Measurements from ENCODE around the gene EIF2S1.
"Not testable (repeated sequence)": the region's sequence is repeated elsewhere in the genome, so short reads cannot be mapped to it uniquely, and the experiment has no call there.

EIF2S1 gene

DNA sequence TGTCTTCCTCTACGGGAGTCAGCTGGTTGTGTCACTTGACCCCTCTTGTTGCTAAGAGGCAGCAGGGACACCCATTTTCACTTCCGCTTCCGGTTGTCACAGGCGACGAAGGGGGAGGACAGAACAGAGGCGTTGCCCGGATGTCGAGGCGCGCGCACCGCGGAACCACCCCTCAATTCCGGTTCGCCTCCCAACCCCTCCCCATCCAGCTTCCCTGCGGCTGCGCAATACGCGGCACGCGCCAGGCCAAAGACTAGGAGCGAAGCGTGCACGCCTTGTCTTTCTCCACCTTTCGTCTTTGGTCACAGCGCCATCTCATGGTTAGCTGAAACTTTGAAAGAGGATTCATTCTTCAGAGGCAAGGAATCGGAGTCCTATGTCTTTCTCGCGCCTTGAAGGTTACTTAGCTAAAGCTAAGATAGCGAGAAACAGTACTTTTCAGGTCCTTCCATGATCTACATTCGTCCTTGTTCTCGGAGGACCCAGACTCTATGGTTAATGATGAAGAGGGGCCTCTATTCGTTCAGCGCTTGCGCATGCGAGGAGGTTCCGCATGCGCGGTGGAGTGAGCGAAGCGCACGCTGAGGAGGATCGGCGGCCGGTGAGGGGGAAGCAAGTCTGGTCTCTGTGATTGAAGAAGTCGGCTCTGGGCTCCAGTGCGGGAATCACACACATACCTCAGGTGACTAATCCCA lies at the start of gene EIF2S1, which contains the start of gene ATP6V1D:
Gene EIF2S1, plus strand, starts transcription at position 554 of the 695 bp plus-strand sequence. CDS start 4,440 bp downstream, outside the sequence.
Gene ATP6V1D, minus strand, starts transcription at position 30 of the 695 bp plus-strand sequence. CDS start 106 bp downstream, outside the sequence.
- peak; percentile 100 for DNase-seq

DNA sequence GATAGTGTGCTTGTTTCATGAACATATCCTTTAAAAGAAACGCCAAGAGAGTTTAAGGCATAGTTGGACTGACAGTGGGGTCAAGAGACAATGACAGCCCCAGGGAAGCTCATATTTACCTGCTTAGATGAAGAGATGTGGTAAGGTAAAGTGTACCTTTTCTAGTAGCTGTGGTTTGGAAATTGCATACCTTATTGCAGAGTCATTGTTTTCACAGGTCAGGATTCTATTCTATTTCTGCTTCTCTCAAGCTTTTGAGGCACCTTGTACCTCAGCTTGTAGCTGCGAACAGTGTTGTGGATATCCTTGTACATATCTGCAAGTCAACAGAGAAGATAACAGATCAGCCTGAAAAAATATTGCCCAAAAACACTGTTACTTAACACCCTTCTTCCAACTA lies 48.3 kb upstream of the EIF2S1 start:
- no peak for DNase-seq

- no peak for DNase-seq
Measured at GRCh38 chr14:67313153-67313552, 47.0 kb upstream of the EIF2S1 start.

DNA sequence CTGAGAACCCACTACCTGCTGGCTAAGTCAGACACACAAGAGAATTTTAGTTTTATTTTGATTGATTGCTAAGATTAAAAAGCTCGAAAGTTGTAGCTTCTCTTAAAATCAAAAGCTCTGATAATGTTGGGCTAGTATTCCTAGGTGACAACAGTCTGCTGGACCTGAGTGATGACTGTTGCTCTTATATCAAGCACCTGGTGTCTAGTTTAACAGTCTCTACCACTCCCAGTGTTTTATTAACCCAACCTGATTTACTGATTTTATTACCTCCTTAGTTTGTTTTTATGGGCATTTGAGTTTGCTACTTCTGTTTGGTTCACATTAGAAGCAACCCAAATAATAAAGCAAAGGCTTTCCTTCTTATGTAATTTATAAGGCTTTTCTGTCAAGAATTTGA lies 42.3 kb upstream of the EIF2S1 start:
- no peak for DNase-seq

GRCh38 chr14:67319142-67319541 lies 41.0 kb upstream of the EIF2S1 start:
- DNase-seq = peak; percentile 40 to 61

GRCh38 chr14:67329666-67330065 lies 30.5 kb upstream of the EIF2S1 start:
- not testable (repeated sequence) for DNase-seq

- no peak for DNase-seq
Measured at GRCh38 chr14:67331368-67332125, 28.6 kb upstream of the EIF2S1 start.

DNA sequence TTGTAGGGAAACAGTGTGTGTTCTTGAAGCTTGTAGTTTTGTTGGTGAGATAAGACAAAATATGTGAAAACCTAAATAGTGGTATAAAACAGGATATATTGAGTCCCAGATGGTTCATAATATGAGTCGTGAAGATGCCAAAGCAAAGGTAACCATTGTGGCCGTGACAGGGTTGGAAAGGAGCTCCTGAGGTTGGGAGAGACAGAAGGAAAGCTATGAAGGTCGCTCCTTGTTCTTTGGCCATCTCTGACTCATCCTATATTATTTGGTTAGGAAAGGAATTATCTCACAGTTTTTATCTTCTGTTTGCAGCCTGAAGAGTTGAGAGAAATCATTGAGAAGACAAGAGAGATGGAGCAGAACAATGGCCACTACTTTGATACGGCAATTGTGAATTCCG lies 27.7 kb upstream of the EIF2S1 start:
- no peak for DNase-seq

GRCh38 chr14:67335781-67336180 lies 24.3 kb upstream of the EIF2S1 start:
- DNase-seq = peak in 1 of 2 experiments; percentile 19

DNA sequence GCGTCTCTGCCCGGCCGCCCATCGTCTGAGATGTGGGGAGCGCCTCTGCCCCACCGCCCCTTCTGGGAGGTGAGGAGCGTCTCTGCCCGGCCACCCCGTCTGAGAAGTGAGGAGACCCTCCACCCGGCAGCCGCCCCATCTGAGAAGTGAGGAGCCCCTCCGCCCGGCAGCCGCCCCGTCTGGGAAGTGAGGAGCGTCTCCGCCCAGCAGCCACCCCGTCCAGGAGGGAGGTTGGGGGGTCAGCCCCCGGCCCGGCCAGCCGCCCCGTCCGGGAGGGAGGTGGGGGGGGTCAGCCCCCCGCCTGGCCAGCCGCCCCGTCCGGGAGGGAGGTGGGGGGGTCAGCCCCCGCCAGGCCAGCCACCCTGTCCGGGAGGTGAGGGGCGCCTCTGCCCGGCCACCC lies 18.9 kb upstream of the EIF2S1 start:
- DNase-seq = not testable (repeated sequence)

DNA sequence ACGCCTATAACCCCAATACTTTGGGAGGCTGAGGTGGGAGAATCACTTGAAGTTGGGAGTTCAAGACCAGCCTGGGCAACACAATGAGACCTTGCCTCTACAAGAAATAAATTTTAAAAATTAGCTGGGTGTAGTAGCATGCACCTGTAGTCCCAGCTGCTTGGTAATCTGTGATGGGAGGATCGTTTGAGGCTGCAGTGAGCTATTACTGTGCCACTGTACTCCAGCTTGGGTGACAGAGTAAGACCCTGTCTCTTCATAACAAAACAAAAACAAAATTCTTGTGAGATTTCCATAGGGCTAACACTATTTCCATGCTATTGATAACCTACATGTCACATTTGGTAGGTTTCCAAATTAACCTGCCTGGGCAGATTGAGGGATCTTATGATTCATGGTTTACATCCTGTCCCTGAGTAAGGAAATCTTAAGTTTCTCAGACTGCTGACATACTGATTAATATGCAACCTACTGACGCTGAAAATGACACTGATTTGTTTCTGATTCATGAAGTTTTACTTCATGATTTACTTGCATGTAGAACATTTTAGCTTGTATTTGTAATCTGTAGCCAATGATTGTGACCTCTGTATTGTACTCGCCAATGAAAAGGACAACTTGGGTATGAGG lies 16.4 kb upstream of the EIF2S1 start:
- no peak for DNase-seq

- DNase-seq = no peak
Measured at GRCh38 chr14:67345583-67345982, 14.5 kb upstream of the EIF2S1 start.

GRCh38 chr14:67352055-67352454 lies 8.1 kb upstream of the EIF2S1 start:
- no peak for DNase-seq

DNA sequence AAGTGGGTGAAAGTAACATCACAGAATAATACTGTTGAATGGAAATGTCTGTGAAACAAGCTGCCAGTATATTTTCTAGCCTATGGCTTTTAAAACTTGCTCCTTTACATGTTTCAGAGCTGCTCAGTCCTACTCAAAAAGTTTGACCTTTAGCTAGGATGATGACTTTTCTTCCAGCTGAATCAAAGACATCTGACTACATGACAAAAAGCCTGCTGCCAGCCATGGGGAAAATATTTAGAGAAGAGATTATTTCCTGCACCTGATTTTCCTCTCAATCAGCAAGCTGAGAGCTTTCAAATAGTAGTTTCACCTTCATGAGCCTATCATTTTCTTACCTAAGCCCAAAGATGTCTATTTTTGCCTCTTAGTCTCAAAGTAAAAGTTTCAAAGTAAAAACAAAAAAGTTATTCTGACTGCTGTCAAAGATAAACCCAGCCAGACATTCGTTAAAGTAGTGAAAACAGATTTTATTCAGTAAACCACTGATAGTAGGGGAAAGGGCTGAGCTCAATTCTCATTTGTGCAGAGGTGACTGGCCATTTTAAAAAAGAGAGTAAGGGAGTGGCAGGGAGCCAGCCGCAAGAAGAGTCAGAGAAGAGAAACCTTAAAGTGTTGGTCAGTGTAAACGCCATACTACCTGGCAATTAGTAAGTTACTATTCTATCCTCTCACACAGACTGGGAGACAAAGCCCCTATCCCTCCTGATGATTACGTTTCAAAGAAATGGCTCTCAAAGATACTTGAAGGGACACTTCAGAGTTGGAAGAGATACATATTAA lies 2.8 kb upstream of the EIF2S1 start:
- no peak for DNase-seq

GRCh38 chr14:67357969-67358354 lies 2.2 kb upstream of the EIF2S1 start:
- DNase-seq = no peak

DNA sequence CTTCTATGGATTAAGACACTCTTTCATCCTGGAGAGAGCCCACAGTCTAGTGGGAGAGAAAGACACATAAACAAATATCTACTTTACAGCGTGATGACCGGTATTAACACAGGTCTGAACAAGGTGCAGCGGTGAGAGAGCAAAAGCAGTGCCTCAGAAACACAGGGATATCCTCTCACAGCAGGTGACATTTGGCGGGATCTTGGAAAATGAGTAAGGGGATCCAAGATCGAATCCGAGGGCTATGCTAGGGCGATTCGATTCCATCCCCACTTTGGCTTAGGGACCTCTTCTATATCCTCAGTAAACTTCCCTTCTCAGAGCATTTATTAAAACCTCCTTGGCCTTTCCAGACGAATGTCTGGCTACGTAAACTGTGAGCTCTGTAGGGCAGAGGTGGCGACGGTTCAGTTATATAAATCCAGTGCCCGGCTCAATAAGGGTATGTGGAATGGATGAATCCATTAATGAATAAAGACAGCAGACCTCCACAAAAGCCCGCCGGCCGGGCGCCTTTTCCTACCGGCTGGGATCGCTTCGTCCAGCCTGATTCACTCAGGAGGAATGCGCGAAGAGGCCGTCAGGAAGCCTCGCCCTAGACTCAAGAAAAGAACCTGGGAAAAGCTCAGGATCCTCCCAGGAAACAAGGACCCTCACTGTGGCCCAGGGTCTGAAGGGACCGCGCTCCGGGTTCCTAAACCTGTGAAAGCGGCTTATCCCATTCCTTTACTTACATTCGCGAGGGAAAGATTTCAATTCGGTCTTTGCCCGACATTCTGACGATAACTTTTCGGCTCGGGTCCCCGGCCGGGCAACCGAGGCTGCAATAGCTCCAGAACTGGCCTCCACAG lies 979 bp upstream of the EIF2S1 start:
- DNase-seq = peak; percentile 3 to 32

DNA sequence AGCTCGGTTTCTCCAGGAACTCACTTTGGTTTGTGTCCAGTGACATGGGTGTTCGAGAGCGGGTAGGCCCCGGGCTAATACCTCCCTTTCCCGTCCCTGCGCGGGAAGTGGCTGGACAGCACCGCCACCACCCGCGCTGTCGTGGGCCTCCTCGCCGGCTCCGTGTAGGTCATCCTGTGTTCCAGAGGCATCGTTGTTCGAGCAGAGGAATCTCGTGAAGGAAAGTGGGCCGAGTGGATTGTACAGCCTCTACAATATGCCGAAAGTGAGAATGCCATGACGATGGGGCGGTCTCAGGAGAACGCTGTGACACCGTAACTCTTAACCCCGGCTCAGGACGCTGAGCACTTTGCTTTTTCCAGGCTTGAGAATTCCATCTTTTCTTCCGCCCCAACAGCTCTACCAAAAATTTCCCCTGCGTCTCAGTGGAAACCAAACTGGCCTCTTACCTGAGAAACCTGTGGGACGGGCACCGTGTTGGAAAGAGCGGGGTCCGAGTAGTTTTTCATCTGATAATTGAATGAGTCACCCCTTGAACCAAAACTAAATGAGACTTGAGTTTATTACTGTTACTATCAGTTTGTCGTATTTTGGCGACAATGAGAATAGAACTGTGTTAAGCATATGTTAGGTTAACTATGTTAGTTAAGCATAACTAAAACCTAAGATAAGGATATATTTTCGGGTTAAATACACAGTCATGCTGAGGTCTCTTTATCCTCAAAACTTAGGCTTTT lies 510 bp downstream of the EIF2S1 start:
- no peak for DNase-seq

DNA sequence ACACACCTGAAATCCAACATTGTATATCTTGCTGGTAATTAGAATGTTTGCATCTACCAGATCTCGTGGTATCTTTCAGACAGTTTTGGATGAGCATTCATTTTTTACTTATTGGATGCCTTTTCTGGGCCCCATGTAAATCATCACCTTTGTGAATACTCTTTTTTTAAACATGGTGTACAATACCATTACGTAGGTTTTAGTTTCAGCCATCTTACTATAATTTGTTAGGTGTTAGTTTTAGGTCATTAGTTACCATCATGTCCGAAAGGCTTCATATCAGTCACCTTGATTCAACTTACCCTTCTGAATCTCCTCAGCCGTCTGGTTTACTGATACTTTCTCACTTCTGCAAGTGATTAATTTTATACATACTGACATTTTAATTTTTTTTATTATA lies 5.3 kb downstream of the EIF2S1 start:
- no peak for DNase-seq

- no peak for DNase-seq
Measured at GRCh38 chr14:67370830-67371229, 10.7 kb downstream of the EIF2S1 start.

- DNase-seq = no peak
Measured at GRCh38 chr14:67371247-67372148, 11.4 kb downstream of the EIF2S1 start.
